GM21447 (cell line): ENCODE results near the gene INSL3.
A peak's percentile ranks its signal among the peaks of the same experiment; 100 is the strongest.

Source experiments
- ATAC-seq: cut with Tn5 transposase; IDR thresholded peaks from one replicate; pipeline ENCODE4 v1.9.1; 2021; ENCODE audit not compliant: unreplicated experiment

INSL3 gene

DNA sequence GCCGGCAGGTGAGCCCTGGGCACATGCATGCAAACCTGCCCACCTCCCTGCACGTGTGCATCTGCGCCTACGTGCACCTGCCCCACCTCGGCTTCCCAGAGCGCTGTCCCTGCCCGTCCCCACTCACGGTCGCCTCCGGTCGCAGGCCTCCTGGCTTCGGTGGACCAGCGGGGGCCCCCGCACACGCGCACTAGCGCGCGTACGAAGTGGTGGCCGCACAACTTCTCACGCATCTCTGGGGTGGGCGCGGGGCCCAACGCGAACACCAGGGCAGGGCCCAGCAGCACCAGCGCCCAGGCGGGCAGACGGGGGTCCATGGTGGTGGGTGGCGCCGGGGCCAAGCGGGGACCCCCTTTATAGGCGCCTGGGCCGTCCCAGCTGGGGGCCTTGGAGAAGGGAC is at the start of gene INSL3:
TSS of gene INSL3 (minus strand) at position 330 of the 400 bp plus-strand sequence. CDS start at position 317, 13 bp downstream.
- no peak for ATAC-seq

GRCh38 chr19:17869114-17869608 is 47.8 kb upstream of the INSL3 start:
- ATAC-seq = no peak

DNA sequence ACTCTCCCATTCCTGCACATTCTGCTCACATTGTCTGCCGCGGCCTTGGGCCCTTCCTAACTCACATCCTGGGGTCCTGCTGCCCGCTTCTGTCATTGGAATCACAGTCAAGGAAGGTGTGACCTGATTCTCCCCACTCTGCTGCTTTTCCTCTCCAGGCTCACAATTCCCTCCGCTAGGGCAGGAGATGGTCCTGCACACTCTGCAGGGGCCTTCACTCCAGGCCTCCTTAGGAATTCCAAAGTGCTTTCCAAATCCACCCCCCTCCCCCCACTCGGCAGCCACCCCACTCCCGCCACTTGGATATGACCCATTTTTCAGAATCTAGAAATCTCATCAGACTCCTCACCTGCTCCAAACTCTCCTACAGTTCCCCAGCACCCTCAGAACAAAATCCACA is 47.4 kb upstream of the INSL3 start:
- no peak for ATAC-seq

GRCh38 chr19:17866964-17867486 is 45.7 kb upstream of the INSL3 start:
- no peak for ATAC-seq

- ATAC-seq = no peak
Observed at GRCh38 chr19:17866312-17866963, 45.1 kb upstream of the INSL3 start.

GRCh38 chr19:17865364-17866311 is 44.3 kb upstream of the INSL3 start:
- ATAC-seq = no peak

DNA sequence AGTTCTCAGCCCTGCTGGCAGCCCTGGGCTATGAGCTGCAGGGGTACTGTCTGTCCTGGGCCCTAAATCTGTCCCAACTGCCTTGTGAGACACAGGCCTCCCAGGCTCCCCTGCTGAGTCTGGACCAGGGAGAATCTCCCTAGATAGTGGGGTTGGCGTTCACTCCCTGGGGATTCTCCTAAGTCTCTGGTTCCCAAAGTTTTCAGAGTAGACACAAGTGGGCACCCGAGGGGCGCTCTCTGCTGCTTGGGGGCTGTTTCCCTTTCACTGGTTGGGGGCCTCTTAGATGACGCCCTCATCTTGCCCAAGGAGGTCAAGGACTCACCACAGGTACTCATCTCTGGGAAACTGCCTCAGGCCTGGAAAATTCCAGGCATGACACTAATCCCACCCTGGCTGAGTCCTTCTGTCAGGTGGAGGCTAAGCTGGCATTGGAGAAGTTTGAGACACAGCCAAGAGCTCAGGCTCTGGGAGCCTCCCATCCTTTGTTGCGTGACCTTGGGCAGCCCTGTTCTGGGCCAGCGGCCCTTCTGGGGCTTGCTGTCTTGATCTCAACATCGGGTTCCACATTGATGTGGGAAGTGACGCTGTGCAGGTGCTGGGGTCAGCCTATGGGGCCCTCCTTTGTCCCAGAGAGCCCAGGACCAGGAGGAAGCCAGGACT is 42.3 kb upstream of the INSL3 start:
- ATAC-seq = no peak

GRCh38 chr19:17862711-17863519 is 41.6 kb upstream of the INSL3 start:
- no peak for ATAC-seq

GRCh38 chr19:17861542-17862402 is 40.5 kb upstream of the INSL3 start:
- ATAC-seq = no peak

DNA sequence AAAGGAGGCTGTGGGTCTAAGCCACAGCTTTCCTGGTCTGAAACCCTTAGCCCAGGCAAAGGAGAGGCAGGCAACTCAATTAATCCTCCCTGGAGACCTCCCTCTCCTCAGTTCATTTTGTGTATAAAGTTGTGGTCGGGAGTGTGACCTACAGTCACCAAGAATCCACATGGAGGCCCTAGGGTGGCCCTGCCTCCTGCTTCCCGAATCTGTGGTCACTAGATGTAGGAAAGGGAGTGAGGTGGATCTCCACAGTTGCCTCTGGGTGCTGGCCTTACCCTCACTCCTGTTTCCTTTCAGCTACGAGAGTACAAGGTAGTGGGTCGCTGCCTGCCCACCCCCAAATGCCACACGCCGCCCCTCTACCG is 39.7 kb upstream of the INSL3 start:
- no peak for ATAC-seq

DNA sequence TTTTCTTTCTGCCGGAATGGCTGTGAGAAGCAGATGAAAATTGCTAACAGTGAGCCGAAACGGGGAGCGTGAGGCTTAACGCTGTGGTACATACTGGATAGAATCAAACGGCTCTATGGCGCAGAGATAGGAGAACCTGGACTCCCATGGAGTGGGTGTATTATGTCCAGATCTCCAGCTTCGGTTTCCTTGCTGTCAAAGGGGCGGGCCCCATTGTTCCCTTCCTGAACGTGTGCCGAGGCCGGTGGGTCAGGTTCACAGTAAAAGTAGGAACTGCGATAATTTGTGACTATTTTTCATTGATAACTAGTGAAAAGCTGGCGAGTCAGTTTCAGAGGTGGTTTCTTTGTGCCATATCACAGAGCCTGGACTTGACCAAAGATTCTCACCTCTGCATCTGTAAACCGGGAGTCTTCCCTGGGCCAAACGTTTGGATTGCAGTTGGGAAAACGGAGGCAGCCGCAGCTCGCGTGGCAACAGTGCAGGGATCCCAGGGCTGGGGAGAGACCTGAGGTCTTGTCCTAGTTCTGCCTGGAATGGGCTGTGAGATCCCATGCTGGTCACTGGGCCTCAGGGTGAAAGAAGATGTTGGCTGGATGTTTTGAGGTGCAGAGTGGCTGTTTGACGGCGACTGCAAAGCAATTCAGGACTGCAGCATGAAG is 39.1 kb upstream of the INSL3 start:
- no peak for ATAC-seq

DNA sequence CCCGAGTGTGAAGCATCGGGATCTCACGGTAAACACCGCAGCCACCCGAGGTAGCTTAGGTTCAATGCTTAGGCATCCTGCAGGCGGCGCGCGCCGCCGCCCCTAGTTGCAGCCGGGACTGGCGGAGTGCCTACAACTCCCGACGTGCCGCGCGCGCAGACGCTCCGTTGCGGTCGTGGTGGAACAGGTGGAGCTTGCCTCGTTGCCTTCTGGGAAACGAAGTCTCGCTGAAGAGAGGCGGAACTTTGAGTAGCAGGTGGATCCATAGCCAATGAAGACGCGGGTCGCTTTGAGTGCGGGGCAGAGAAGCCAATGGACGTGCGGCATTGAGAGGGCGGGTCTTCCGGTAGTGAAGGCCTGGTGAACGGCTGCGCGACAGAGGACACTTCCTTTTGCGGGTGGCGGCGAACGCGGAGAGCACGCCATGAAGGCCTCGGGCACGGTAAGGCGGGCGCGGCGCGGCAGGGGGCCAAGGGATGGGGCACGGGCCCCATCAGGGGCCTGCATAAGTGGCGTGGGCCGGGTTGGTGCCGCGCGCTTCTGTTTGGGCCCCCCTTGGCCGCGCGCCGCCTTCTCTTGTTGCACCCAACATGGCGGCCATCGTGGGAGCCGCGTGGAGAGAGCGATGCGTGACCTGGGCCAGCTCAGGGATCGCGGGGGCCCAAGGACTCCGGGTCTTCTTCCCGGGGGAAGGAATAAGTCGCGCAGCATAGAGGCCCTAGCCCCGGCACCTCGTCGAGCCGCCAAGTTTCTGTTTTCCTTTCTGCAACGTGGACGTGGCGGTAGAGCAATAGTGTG is 38.4 kb upstream of the INSL3 start, which contains the start of gene RPL18A:
TSS of gene RPL18A (plus strand) at position 378 of the 798 bp plus-strand sequence. CDS start at position 425, 47 bp downstream.
- peak; percentile 90 for ATAC-seq

DNA sequence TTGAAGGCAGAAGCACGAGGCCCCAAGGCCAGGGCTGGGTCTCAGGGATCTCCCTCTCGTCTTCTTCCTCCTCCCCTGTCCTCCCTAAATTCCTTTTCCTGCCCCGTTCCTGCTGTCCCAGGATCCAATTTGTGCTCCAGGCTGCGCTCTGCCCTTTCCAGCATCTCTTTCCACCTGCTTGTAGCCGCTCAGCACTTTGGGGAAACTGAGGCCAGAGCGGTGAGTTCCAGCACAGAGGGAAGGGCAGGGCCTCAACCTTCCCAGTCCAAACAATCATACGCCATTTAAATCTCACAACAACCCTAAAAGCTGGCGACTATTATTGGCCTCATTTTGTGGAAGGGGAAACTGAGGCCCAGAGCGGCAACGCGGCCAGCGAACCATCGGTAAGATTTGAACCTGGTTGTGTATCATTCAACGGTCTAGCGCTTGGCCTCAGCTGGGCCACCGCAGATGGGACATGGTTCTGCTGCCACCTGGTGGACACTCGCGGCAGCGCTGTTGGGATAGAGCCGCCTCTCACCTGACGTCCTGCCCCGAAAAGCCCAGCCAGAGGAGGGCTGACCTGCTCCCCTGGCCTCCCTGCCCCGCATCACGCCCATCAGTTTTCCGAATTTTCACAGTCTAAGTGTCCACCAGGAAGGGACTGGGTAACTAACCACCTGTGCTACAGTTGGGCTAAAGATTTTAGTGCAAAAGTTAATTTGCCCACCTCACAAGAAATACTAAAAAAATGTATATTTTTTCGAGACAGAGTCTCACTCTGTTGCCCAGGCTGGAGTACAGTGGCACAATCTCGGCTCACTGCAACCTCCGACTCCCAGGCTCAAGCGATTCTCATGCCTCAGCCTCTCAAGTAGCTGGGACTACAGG is 34.2 kb upstream of the INSL3 start:
- no peak for ATAC-seq

GRCh38 chr19:17854061-17854460 is 32.7 kb upstream of the INSL3 start:
- no peak for ATAC-seq

GRCh38 chr19:17848595-17849292 is 27.4 kb upstream of the INSL3 start:
- ATAC-seq = no peak

GRCh38 chr19:17847538-17848366 is 26.4 kb upstream of the INSL3 start, which contains the start of gene JAK3:
TSS of gene JAK3 (minus strand) at chr19:17847982. CDS start at chr19:17844417, 3,565 bp downstream.
- peak; percentile 64 for ATAC-seq
